NCI-H82 (cell line): ENCODE measurements around the gene GRM4.

ENCODE experiments used
- DNase-seq: peaks from one replicate; lab custom pipeline; 2025; lab: John Stamatoyannopoulos, UW

The GRM4 gene

GRCh38 chr6:34157236-34157830 lies 11.4 kb upstream of the GRM4 start:
- DNase-seq = no peak

- no peak for DNase-seq
These were observed 9.8 kb upstream of the GRM4 start for GRCh38 chr6:34155471-34156300.

- peak; percentile 81 for DNase-seq
These were observed 9.0 kb upstream of the GRM4 start for GRCh38 chr6:34154668-34155447.

- no peak for DNase-seq
These were observed 7.1 kb upstream of the GRM4 start for GRCh38 chr6:34152806-34153520.

- DNase-seq = no peak
These were observed 6.2 kb upstream of the GRM4 start for GRCh38 chr6:34152042-34152524.

GRCh38 chr6:34151321-34152041 lies 5.6 kb upstream of the GRM4 start:
- peak; percentile 85 for DNase-seq

GRCh38 chr6:34150766-34151165 lies 4.9 kb upstream of the GRM4 start:
- no peak for DNase-seq

GRCh38 chr6:34149831-34150400 lies 4.0 kb upstream of the GRM4 start:
- no peak for DNase-seq

- no peak for DNase-seq
These were observed 3.5 kb upstream of the GRM4 start for GRCh38 chr6:34149452-34149810.

- DNase-seq = no peak
These were observed 3.0 kb upstream of the GRM4 start for GRCh38 chr6:34148631-34149451.

- peak; percentile 70 for DNase-seq
These were observed 2.2 kb upstream of the GRM4 start for GRCh38 chr6:34147906-34148630.

GRCh38 chr6:34146801-34147592 lies 1.1 kb upstream of the GRM4 start:
- no peak for DNase-seq

- peak; percentile 72 for DNase-seq
These were observed 496 bp downstream of the GRM4 start for GRCh38 chr6:34145161-34146020.

GRCh38 chr6:34144581-34145160 lies 1.2 kb downstream of the GRM4 start:
- DNase-seq = peak; percentile 58

GRCh38 chr6:34143884-34144580 lies 1.9 kb downstream of the GRM4 start:
- peak; percentile 95 for DNase-seq

- no peak for DNase-seq
These were observed 2.5 kb downstream of the GRM4 start for GRCh38 chr6:34143196-34143883.
